GM19328 (cell line): ENCODE data around the gene TGFB3.
"Not testable (repeated sequence)": the region's sequence is repeated elsewhere in the genome, so short reads cannot be mapped to it uniquely, and the experiment has no call there.

Source experiments
- ATAC-seq: cut with Tn5 transposase; IDR thresholded peaks from one replicate; pipeline ENCODE4 v1.9.1; 2021; ENCODE audit warnings: mild to moderate bottlenecking, moderate library complexity; ENCODE audit not compliant: unreplicated experiment

TGFB3 gene

DNA sequence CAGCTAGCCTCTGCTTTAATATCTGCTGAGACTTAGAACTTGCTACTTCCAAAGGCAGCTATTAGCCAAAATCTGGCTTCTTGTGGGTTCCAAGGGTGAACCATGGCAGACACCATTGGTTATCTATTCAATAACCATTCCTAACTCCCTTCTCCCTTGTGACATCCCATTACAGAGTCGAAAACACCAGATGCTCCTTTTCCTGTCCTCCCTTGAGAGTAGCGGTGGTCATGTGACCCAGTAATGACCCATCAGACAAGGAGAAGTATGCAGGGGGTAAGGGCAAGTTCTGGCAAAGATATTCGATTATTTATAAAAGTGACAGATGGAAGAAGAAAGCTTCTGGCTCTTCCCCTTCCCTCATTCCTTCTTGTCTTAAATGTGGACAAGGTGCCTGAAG lies 20.1 kb downstream of the TGFB3 start:
- no peak for ATAC-seq

DNA sequence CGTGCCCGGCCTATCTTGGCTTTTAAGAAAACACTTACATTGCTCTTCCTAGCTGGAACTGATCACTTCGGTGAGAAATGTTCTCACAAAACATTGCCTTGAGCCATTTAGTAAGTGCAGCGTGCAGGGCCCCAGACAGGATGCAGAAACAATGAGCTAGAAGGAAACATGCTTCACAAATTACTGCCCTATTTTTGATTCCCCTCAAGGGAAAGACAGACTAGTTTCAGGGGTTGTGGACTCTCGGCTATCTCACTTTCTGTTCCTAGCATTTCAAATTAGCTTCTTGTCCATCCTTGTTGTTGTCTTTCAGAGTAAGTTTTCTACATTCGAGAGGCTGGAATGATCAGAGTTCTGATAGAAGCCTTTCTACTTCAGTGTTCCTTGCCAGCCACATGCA lies 21.6 kb downstream of the TGFB3 start:
- no peak for ATAC-seq

DNA sequence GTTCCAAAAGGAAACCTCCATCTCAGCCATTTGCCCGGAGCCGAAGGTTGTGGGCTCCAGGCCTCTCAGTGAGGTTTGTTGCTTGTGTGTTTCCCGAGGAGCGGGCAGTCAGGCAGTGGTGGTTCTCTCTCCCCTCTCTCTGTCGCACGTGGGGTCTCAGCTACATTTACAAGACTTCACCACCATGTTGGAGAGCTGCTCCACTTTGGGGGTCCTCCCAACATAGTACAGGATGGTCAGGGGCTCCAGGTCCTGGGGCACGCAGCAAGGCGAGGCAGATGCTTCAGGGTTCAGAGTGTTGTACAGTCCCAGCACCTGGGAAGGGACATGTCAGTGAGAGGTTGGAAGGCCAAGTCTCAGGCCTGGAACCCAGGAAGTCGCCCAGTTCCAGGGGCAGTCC lies 22.8 kb downstream of the TGFB3 start:
- no peak for ATAC-seq

DNA sequence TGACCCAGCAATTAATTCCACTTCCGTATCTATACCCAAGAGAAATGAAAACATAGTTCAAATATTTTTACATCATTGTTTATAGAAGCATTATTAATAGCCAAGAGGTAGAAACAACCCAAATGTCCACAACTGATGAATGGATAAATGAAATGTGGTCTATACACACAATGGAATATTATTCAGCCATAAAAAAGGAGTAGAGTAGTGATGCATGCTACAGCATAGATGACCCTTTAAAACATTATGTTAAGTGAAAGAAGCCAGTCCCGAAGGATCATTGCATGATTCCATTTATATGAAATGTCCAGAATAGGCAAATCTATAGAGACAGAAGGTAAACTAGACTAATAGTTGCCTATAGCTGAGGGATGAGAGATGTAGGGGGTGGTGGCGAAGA lies 29.3 kb downstream of the TGFB3 start:
- ATAC-seq: no peak

DNA sequence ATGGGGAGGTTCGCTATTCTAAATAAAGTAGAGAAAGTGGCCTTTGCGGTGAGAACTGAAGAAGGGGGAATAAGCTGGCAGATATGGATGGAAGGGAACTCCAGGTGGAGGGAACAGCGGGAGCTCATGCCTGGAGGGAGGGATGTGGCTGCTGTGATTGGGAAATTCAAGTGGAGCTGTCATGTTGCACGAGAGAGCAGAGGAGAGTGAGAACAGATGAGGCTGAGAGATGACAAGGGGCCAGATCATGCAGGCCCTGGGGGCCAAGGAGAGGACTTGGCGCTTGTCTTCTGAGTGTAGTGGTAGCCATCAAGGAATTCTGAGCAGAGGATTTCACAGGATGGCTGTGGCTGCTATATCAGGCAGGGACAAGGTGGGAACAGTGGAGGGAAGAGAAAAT lies 35.0 kb downstream of the TGFB3 start:
- no peak for ATAC-seq

DNA sequence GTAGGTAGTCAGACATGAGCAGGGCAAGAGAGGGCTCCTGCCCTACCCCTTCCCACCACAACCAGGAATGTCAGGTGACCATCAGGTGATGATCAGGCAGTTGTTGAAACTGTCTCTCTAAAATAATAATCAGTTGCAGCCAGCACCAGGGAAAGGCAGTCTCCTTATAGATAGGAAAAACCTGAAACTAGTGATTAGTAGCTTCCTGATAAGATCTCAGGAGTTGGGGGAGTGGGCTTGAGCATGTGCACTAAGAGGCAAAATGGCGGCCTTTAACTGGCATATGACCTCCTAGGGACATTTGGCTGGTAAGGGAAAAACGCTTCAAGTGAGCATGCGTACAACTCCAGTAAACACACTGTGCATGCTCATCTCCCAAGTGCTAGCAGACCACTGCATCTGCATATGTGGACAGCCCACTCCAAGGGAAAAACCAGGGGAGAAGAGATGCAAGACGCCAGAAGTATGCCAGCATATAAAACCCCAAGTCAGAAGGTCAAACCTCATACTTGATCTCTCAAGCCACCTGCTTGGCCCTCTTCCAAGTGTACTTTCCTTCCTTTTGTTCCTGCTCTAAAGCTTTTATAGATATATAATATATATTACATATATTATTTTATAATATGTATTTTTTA lies 37.1 kb downstream of the TGFB3 start:
- no peak for ATAC-seq

DNA sequence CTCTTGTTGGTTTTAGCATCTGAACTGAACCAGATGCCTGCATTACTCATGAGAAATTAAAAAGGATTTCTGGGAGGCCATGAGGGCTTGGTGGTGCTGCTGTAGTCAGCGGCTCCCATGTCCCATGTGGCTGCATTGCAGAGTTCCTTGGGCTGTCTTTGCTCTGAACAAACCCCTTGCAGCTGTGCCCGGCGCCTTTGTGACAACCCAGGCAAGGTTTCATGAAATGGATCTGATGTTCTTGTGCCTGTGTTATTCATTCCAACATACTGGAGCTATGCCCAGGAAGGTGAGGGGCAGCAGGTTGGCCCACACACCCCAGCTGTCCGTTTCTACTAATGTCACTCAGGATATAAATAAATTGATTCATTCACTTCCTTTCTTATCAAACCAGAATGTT lies 40.8 kb downstream of the TGFB3 start:
- ATAC-seq: no peak

DNA sequence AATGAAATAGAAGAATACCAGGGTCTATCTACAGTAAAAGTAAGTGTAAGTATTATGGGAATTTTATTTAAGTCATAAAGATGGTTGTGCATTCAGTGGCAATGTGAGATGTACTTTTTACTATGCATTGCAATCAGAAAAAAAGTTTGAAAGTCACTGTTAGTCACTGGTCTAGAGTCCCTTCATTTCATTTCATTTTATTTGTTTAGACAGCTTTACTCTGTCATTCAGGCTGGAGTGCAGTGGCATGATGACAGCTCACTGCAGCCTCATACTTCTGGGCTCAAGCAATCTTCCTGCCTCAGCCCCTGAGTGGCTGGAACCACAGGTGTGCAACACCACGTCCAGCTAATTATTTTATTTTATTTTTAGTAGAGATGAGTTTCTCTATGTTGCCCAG lies 42.6 kb downstream of the TGFB3 start:
- ATAC-seq: no peak

DNA sequence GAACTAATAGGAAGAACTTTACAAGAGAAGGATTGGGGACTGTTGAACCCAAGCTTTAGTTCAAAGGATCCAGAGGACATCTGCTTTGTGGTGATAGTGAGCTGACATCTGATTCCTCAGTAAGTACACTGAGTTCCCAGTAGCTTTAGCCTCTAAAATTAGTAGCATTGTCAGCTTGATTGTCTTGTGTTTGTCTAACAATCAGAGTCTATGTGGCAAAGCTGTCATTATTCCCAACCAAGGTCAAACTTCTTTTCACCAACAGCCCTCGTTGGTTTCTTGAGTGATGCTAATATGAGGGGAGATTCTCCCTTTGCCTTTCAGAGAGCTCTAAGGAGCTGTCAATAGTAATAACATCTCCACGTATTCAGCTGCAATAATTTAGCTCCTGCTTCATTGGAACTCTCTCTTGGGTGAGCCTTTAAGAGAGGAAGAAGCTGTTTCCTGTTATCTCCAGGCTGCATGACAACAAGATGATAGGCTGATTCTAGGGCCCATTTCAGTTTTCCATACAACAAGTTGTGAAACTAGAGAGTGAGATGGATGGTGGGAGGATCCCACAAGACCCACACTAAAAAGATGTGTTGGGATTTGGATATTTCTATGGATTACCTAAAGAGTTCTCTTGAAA lies 46.7 kb downstream of the TGFB3 start:
- ATAC-seq: no peak

DNA sequence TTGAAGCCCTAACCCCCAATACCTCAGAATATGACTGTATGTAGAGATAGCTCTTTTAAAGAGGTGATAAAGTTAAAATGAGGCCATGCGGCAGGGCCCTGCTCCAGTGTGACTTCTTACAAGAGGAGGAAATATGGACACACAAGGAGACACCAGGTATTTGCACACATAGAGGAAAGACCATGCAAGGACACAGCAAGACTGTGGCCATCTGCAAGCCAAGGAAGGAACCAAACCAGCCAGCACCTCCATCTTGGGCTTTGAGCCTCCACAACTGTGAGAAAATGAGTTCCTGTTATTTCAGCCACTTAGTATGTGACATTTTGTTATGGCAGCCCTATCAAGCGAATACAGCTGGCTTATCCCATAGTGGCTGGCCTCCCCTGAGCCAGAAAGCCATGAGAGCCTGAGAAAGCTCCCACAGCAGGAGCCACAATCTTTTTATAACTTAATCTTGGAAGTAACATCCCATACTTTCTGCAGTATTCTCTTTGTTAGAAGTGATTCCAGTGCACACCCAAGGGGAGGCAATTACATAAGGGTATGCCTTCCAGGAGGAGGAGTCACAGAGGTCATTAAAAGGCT lies 48.0 kb downstream of the TGFB3 start:
- no peak for ATAC-seq

DNA sequence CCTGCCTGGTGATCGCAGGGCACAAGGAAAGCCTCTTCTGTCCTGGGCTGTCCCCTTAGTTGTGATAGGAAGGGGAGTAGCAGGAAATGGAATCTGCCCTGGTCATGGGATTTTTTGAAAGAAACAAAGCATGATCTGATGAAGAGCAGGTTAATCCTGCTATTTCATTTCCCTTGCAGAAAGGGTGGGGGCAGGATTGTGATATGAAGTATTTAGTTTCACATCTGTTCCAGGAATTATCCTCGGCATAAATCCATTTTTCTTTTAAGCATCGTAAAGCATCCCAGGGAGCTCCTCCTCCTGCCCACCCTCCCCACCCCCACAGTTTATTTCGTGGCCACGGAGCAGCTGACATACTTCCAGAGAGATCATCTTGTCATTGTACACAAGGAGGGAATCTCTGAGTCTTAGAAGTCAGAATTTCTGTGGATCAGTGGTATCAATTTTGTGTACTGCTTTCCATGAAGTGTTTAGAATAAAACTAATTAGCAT lies 53.1 kb downstream of the TGFB3 start:
- no peak for ATAC-seq

DNA sequence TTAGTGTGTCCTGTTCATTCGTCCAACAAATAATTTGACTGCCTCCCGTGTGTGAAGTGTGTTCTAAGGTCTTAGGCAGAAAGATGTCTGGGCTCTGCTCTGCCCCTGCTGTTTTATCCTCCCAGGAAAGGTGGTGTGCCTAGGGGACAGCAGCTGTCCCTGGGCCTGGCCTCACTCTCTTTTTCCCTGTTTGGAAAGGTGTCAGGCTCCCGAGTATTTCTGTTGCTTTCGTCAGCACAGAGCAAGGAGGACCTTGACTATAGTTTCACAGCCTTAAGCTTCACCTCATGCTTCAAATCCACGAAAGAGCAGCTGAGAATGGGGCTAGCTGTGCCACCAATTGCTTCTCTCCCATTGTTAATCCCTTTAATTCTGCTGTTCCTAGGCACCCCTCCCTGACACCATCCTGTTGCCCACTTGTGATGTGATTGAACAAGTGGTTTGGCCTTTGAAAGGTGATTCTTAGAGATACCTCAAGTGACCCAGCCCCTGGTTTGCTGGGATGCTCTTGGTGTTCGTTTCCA lies 54.2 kb downstream of the TGFB3 start:
- no peak for ATAC-seq

DNA sequence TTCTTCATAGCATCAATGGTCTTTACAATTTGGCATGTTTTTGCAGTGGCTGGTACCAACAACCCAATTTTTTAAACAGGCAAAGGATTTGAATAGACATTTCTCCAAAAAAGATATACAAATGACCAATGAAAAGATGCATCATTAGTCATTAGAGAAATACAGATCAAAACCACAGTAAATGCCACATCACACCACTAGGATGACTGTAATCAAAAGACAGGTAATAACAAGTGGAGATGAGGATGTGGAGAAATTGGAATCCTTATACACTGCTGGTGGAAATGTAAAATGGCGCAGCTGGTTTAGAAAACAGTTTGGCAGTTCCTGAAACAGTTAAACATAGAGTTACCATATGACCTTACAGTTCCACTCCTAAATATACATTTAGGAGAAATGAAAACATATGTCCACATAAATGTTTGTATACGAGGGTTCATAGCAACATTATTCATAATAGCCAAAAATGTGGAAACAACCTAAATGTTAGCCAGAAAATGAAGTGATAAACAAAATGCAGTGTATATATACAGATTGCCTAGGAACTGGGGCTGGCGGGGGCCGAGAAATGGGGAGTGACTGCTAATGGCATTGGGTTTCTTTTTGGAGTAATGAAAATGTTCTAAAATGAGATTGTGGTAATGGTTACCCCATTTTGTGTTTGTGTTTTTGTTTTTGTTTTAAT lies 55.2 kb downstream of the TGFB3 start:
- ATAC-seq: no peak

DNA sequence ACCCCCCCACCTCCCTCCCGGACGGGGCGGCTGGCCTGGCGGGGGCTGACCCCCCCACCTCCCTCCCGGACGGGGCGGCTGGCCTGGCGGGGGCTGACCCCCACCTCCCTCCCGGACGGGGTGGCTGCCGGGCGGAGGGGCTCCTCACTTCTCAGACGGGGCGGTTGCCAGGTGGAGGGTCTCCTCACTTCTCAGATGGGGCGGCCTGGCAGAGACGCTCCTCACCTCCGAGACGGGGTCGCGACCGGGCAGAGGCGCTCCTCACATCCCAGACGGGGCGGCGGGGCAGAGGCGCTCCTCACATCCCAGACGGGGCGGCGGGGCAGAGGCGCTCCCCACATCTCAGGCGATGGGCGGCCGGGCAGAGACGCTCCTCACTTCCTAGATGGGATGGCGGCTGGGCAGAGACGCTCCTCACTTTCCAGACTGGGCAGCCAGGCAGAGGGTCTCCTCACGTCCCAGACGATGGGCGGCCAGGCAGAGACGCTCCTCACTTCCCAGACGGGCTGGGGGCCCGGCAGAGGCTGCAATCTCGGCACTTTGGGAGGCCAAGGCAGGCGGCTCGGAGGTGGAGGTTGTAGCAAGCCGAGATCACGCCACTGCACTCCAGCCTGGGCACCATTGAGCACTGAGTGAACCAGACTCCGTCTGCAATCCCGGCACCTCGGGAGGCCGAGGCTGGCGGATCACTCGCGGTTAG lies 56.5 kb downstream of the TGFB3 start:
- ATAC-seq: not testable (repeated sequence)

DNA sequence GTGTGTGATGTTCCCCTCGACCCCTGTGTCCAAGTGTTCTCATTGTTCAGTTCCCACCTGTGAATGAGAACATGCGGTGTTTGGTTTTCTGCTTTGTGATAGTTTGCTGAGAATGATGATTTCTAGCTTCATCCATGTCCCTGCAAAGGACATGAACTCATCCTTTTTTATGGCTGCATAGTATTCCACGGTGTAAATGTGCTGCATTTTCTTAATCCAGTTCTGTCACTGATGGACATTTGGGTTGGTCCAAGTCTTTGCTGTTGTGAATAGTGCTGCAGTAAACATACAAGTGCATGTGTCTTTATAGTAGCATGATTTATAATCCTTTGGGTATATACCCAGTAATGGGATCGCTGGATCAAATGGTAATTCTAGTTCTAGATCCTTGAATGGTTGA lies 61.4 kb downstream of the TGFB3 start:
- not testable (repeated sequence) for ATAC-seq

DNA sequence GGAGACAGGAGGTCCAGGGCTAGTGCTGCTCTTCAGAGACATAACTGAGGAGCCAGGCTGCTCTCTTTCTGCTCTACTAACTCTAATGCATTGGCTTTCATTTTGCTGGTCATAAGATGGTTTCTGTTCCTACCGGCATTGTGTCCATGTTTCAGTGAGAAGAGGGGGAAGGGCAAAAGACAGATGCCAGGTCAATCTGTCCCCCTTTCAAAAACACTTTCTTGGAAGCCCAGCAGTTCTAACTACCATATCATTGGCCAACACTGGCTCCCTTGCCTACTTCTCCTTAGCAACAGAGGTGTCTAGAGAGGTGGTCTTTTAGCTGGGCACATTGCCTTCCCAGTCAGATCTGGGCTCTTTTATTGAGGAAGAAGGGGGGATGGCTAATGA lies 63.9 kb downstream of the TGFB3 start:
- ATAC-seq: no peak

DNA sequence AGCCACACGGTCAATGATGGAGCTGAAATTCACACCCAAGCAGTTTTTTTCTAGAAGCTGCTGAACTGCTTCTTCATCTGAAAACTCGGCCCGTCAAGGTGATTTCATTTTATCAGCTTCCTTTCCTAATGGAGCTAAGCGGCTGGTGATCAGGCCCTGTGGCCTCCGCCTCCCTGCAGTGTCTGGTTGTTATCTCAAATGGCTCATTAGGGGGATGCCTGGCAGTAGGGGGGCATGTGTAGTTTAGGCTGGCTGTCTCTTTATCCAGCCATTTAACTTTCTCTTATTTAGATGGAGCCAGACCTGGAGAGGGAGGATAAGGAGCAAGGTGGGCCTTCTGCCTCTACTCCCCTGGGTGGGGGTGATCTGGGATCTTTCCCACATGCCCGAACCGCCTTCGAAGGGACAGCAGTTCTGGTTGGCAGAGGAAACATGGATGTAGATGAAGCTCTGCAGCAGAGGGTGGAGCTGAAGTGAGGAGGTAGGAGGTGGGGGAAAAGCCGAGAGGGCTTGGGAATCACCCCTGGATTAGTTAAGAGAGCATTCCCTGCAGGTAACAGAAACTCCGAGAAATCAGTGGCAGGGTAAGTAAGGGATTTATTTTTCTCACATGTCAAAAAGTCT lies 64.4 kb downstream of the TGFB3 start:
- ATAC-seq: no peak

DNA sequence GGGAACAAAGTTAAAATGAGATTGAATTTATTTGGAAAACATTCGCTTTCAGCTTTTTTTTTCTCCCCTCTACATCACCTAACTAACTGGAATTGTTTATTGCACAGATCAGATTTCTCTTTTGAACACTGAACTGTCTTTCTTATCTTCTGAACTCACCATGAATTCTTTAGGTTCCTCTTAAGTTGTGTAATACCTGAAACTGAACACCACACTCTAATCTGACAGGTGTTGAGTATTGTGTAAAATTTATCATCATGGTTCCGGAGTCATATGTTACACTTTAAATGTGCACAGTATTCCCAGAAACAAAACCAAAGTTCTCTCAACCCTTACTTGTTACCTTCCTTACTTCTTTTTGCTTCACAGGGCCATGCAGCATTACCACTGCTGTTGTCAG lies 66.8 kb downstream of the TGFB3 start:
- no peak for ATAC-seq

DNA sequence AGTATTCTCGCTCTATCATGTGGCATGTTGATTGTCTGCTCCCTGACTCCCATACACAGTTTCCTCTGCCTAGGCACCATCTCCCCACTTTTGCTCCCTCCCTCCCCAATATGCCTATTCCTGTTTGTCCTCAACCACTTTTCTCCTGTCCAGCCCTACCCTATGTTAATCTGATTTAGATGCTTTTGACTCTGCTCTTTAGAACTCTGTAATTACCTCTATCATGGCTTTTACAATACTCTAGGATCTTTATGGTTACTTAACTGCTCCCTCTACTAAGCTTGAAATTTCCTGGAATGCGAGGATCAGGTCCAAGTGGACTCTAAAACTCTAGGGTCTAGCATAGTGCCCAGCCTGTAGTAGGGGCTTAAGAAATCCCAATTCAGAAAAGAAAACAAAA lies 68.6 kb downstream of the TGFB3 start:
- no peak for ATAC-seq

DNA sequence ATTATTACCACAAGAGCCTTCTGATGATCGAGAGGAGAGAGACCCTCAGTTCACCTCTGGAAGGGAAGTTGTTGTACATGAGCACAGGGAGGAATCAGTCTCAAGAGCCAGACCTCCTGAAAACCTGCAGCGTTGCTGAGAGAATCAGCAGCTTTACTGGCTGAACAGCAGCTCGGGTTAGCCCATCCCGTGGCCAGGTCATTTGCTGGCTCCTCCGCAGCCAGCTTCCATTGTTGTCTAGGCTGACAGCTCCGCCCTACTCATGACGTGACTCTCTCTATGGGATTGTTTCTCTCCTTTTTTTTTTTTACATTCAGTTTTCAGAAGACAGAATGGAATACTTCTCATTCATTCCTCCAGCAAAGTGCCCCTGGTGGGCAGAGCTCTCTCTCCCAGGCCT lies 69.9 kb downstream of the TGFB3 start:
- ATAC-seq: no peak

DNA sequence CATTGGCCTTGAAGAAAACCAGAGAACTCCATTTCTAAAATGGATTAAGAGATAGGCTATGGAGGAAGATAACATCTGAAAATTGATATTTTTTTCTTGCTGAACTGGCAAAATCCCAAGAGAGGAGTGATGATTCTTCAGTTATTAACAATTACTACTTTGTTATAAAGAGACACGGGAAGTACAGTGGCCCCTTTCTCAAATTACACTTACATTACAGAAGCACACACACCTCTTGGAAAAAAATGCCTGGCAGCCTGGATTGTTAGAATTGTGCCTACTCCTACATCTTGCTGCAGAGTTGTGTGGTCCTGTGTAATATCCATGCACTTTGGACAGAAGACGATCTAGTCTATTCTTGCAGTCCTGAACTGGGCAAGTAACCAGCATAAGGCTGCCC lies 71.7 kb downstream of the TGFB3 start:
- no peak for ATAC-seq
